PC-3 (cell line): ENCODE data around the gene PCGF1. TPM values are rescaled to one million over a fixed set of nuclear protein-coding genes. Genes with fewer than 3 reads are reported as not detected.

ENCODE experiments used
- ATAC-seq: fragments of 200-7000 bp; cut with Tn5 transposase; 2 replicates; pipeline ENCODE4 v1.9.1; 2020; ENCODE audit warnings: mild to moderate bottlenecking, moderate library complexity
- BruUV-seq: library from RNA; stranded (reverse); fragments of 400-500 nt; replicated peaks from 2 replicates; lab custom pipeline; 2021; lab: Mats Ljungman, UMichigan
- CTCF ChIA-PET: fragments of 300-600 bp; sonication (Branson Sonifier 250); formaldehyde crosslinking; loops from one replicate; lab custom pipeline; 2022; ENCODE audit warnings: antibody characterized with exemption; lab: Charles Lee
- POLR2A ChIA-PET: fragments of 300-600 bp; sonication (Branson Sonifier 250); formaldehyde crosslinking; loops from one replicate; lab custom pipeline; 2022; ENCODE audit warnings: antibody characterized with exemption; ENCODE audit not compliant: unreplicated experiment; lab: Charles Lee
- DNase-seq: peaks from one replicate; pipeline ENCODE4 v3.0.0-alpha.2; 2015
- H2AFZ ChIP-seq: fragments of 300-600 bp; sonication (generic); 2 replicates; pipeline ENCODE4 v1.6.0; 2016; ENCODE audit warnings: antibody characterized with exemption, low read length
- H3F3A ChIP-seq: fragments of 300-600 bp; sonication (generic); one replicate; pipeline ENCODE4 v1.6.0; 2017; ENCODE audit warnings: antibody characterized with exemption, low read length, control low read depth, mild to moderate bottlenecking; ENCODE audit not compliant: unreplicated experiment
- H3K27ac ChIP-seq: fragments of 300-600 bp; sonication (generic); 2 replicates; pipeline ENCODE4 v1.5.1; 2016; ENCODE audit warnings: mild to moderate bottlenecking, low read length
- H3K27me3 ChIP-seq: fragments of 300-600 bp; sonication (generic); 2 replicates; pipeline ENCODE4 v1.6.1; 2016; ENCODE audit warnings: low read length, mixed read lengths
- H3K36me3 ChIP-seq: fragments of 300-600 bp; sonication (generic); 2 replicates; pipeline ENCODE4 v1.6.1; 2016; ENCODE audit warnings: low read depth, mixed run types, low read length, mixed read lengths
- H3K4me1 ChIP-seq: fragments of 300-600 bp; sonication (generic); 2 replicates; pipeline ENCODE4 v1.5.1; 2016; ENCODE audit warnings: low read length; ENCODE audit not compliant: insufficient read depth
- H3K4me2 ChIP-seq: fragments of 300-600 bp; sonication (generic); 2 replicates; pipeline ENCODE4 v1.6.0; 2016; ENCODE audit warnings: low read length
- H3K4me3 ChIP-seq: fragments of 300-600 bp; sonication (generic); 2 replicates; pipeline ENCODE4 v1.5.1; 2016; ENCODE audit warnings: mild to moderate bottlenecking, low read length, mixed read lengths
- H3K79me2 ChIP-seq: fragments of 300-600 bp; sonication (generic); 2 replicates; pipeline ENCODE4 v1.6.1; 2017; ENCODE audit warnings: low read length, mixed read lengths
- H3K9ac ChIP-seq: fragments of 300-600 bp; sonication (generic); 2 replicates; pipeline ENCODE4 v1.6.0; 2016; ENCODE audit warnings: mild to moderate bottlenecking, low read length
- H3K9me2 ChIP-seq: fragments of 300-600 bp; sonication (generic); replicated peaks from 2 replicates; pipeline ENCODE4 v1.6.1; 2016; ENCODE audit warnings: mixed run types, low read length, mixed read lengths
- H3K9me3 ChIP-seq: fragments of 300-600 bp; sonication (generic); 2 replicates; pipeline ENCODE4 v1.6.1; 2016; ENCODE audit warnings: low read length, mixed read lengths
- H4K20me1 ChIP-seq: fragments of 300-600 bp; sonication (generic); 2 replicates; pipeline ENCODE4 v1.6.1; 2016; ENCODE audit warnings: low read length, mixed read lengths
- EZH2 ChIP-seq: fragments of 300-600 bp; sonication (generic); IDR thresholded peaks from one replicate; pipeline ENCODE4 v1.6.1; 2017; ENCODE audit warnings: antibody characterized with exemption, mild to moderate bottlenecking, low read length; ENCODE audit not compliant: unreplicated experiment
- EZH2phosphoT487 ChIP-seq: fragments of 300-600 bp; sonication (generic); IDR thresholded peaks from 2 replicates; pipeline ENCODE4 v1.6.1; 2018; ENCODE audit warnings: mild to moderate bottlenecking, antibody characterized with exemption, low read length, borderline replicate concordance
- intact Hi-C: fragments of 100-400 bp; cut with micrococcal nuclease; formaldehyde crosslinking; loops from 2 replicates; pipeline ENCODE4 v1.9.0; 2023
- total RNA-seq: library from RNA; depleted of rRNA; stranded (reverse); fragments of >200 nt; gene quantifications from 2 replicates; pipeline ENCODE4 v1.2.3, GENCODE V29; 2014
- TF ChIP-seq, protein P1 (sequence below): fragments of 300-600 bp; sonication (generic); conservative IDR thresholded peaks from 2 replicates; pipeline ENCODE4 v1.5.1; 2017; ENCODE audit warnings: antibody characterized with exemption, low read depth, mild to moderate bottlenecking, low read length

PCGF1 gene
- total RNA-seq, 1 experiment from 2014 or later, result 35.7 TPM

DNA sequence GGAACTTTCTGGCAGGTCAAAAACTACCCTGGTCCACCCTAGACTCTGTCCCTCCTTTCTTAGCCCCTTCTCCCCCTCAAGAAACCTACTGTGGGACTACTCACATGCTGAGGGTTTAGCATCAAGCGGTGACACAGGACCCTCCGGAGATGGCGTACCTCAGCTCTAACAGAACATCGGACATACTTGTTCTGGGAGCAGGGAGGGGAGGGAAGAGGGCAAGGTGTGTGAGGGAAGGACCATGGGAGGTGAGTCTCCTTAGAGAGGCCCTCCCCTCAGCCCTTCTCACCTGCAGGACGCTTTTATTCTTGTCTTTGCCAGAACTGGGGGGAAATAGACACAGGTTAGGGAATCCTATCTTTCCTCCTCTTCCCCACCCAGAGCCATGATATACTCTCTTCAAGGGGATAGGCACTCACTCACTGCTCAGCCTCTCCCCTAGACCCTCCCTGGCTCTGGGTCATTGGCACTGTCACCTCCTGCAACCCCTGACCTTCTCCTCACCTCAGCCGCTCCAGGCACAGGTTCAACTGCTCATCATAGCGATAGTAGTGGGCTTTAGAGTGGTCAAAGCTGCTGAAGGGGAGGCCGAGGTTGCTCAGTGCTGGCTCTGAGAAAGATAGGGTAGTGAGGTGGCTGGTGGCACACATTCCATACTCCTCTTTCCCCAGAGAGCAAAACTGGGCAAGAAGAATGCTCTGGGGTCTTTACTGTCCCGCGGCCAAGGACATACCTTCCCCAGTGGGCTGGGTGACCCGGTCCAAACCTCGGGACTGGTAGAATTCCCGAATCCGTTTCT lies 1.8 kb downstream of the PCGF1 start:
- H3K4me3 ChIP-seq, result peak overlapping the region; percentile 95
- TF ChIP-seq EZH2 (no peak), EZH2phosphoT487 (no peak)
- TF ChIP-seq, protein P1, sequence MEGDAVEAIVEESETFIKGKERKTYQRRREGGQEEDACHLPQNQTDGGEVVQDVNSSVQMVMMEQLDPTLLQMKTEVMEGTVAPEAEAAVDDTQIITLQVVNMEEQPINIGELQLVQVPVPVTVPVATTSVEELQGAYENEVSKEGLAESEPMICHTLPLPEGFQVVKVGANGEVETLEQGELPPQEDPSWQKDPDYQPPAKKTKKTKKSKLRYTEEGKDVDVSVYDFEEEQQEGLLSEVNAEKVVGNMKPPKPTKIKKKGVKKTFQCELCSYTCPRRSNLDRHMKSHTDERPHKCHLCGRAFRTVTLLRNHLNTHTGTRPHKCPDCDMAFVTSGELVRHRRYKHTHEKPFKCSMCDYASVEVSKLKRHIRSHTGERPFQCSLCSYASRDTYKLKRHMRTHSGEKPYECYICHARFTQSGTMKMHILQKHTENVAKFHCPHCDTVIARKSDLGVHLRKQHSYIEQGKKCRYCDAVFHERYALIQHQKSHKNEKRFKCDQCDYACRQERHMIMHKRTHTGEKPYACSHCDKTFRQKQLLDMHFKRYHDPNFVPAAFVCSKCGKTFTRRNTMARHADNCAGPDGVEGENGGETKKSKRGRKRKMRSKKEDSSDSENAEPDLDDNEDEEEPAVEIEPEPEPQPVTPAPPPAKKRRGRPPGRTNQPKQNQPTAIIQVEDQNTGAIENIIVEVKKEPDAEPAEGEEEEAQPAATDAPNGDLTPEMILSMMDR, result no peak
- no peaks in the 10 kb centered on the region for H3K9me3 ChIP-seq
- BruUV-seq, result no TSS peak
- ATAC-seq, result no peak
- peak overlapping the region; percentile 93 for H3K4me2 ChIP-seq
- no peak overlapping the region for H3K9ac ChIP-seq
- ChIA-PET POLR2A (no interaction called here), CTCF (no interaction called here)
- peaks cover 7% of the 10 kb centered on the region for H3K36me3 ChIP-seq
- H3K79me2 ChIP-seq, result peaks cover 22% of the 10 kb centered on the region
- H3K27ac ChIP-seq, result no peak overlapping the region
- H2AFZ ChIP-seq, result no peak overlapping the region
- intact Hi-C loops, result loop anchor here (2.0 kb wide), 1 partner anchor 51 kb away; the partner anchor contains the start of gene INO80B
- no peaks in the 10 kb centered on the region for H3K27me3 ChIP-seq
- H4K20me1 ChIP-seq, result no peaks in the 10 kb centered on the region
- no peak for DNase-seq
- H3K4me1 ChIP-seq, result peaks cover 18% of the 10 kb centered on the region
- H3F3A ChIP-seq, result no peaks in the 10 kb centered on the region
- no peaks in the 10 kb centered on the region for H3K9me2 ChIP-seq

DNA sequence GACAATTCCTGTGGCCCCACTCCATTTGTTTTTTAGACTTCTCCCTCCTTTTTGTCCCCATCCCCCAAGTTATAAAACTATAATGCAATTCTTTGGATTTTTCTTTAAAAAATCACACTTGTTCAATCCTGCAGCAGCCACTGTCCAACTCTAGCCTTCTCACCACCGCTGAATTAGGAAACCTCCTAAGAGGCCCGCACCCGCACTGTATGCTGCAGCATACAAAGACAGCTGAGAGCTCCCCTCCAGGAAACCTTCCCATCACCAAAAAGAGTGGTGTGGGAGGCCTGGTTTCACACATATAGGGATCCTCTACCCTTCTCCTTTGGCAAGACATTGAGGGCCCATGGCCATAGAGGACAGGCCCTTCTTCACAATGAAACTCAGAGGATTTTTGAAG lies 2.9 kb downstream of the PCGF1 start:
- H3K9ac ChIP-seq, result no peak overlapping the region
- H3K4me2 ChIP-seq, result no peak overlapping the region; the same call in 1 of the 2 replicates
- intact Hi-C loops, result no loop called here
- POLR2A ChIA-PET, result no interaction called here
- no peak overlapping the region for H3K27ac ChIP-seq
- peaks cover 22% of the 10 kb centered on the region for H3K79me2 ChIP-seq
- no peaks in the 10 kb centered on the region for H3K9me2 ChIP-seq
- H3F3A ChIP-seq, result no peaks in the 10 kb centered on the region
- H3K4me3 ChIP-seq, result no peak overlapping the region
- TF ChIP-seq, protein P1, result no peak
- TF ChIP-seq EZH2 (no peak), EZH2phosphoT487 (no peak)
- ATAC-seq (no peak), DNase-seq (no peak)
- no peaks in the 10 kb centered on the region for H3K27me3 ChIP-seq
- BruUV-seq, result no TSS peak
- H3K4me1 ChIP-seq, result peaks cover 18% of the 10 kb centered on the region
- no peaks in the 10 kb centered on the region for H3K9me3 ChIP-seq
- no peak overlapping the region for H2AFZ ChIP-seq
- CTCF ChIA-PET, result no interaction called here
- H4K20me1 ChIP-seq, result no peaks in the 10 kb centered on the region
- peaks cover 7% of the 10 kb centered on the region for H3K36me3 ChIP-seq
